Mucosa of descending colon (tissue), 3 donors: ENCODE data around the gene SURF4. TPM values are rescaled to one million over a fixed set of nuclear protein-coding genes. Genes with fewer than 3 reads are reported as not detected.
"Not testable (repeated sequence)": the region's sequence is repeated elsewhere in the genome, so short reads cannot be mapped to it uniquely, and the experiment has no call there.

Source experiments
- ATAC-seq: fragments of 200-7000 bp; cut with Tn5 transposase; one replicate; pipeline ENCODE4 v1.9.1; 2020; ENCODE audit warnings: mild to moderate bottlenecking, moderate library complexity
- DNase-seq, 3 donors: peaks; one replicate each; pipeline ENCODE4 v3.0.0-alpha.2; 2020
- H3K36me3 ChIP-seq: fragments of 200-600 bp; one replicate; pipeline ENCODE4 v1.8.0; 2021; ENCODE audit warnings: low read depth, mild to moderate bottlenecking
- H3K4me1 ChIP-seq: fragments of 200-600 bp; one replicate; pipeline ENCODE4 v1.8.0; 2021; ENCODE audit warnings: low read depth, mild to moderate bottlenecking
- H3K4me3 ChIP-seq: fragments of 200-600 bp; one replicate; pipeline ENCODE4 v1.8.0; 2021; ENCODE audit warnings: mild to moderate bottlenecking
- H3K9me3 ChIP-seq: fragments of 200-600 bp; one replicate; pipeline ENCODE4 v1.8.0; 2021; ENCODE audit warnings: mild to moderate bottlenecking
- CTCF ChIP-seq: fragments of 200-600 bp; IDR thresholded peaks from one replicate; pipeline ENCODE4 v1.8.0; 2022; ENCODE audit warnings: antibody characterized with exemption, mild to moderate bottlenecking
- intact Hi-C, 2 donors: fragments of 100-400 bp; cut with DNase I in 1 of 2; cut with micrococcal nuclease in 1 of 2; formaldehyde crosslinking; loops; one replicate each; pipeline versions ENCODE4 v1.11.0 to v1.11.1; 2022; cut with DNase I, micrococcal nuclease
- total RNA-seq, 3 donors: library from RNA; stranded (reverse); fragmentation: NEBNext Ultra II Directional in 2 of 3; extraction: Animal tissue kit (Norgen Biotek cat#: 25700) in 2 of 3; gene quantifications; one replicate each; pipeline versions ENCODE4 v1.2.1 to v1.2.4, GENCODE V29; 2021 to 2023
- donor health status: DM: no; HTN: no; CAD: no; lungs with moderate emphysema.
- donor health status: DM: no; HTN: no; CAD: no.
- donor health status: DM: no; HTN: yes; CAD: no.

SURF4 gene
- total RNA-seq, 3 donors from 2014 or later, result 117 to 165 (median 149) TPM

- H3K4me3 ChIP-seq, result peak within 1 kb of the TSS; percentile 77
- intact Hi-C loops, result no loop called here
- no peaks in the 10 kb centered on the region for H3K9me3 ChIP-seq
- peak; percentile 94 for ATAC-seq
- peak; percentile 94 to 96 (median 95) for DNase-seq
- H3K36me3 ChIP-seq, result peaks cover 15% of the 10 kb centered on the region
- no peak for TF ChIP-seq CTCF
- H3K4me1 ChIP-seq, result peaks cover 27% of the 10 kb centered on the region
Observed at GRCh38 chr9:133335924-133336811, 39.7 kb downstream of the SURF4 start, which contains the start of gene SURF6. SURF6 (minus strand) TSS chr9:133336188; CDS start chr9:133336132, 56 bp downstream.

GRCh38 chr9:133334888-133335287 is 41.0 kb downstream of the SURF4 start:
- H3K4me1 ChIP-seq, result peaks cover 27% of the 10 kb centered on the region
- H3K4me3 ChIP-seq, result peak overlapping the region; percentile 77
- H3K9me3 ChIP-seq, intact Hi-C loops, ATAC-seq: not testable (repeated sequence)
- H3K36me3 ChIP-seq, result peaks cover 15% of the 10 kb centered on the region
- peak in 2 of 3 donors; percentile 12 to 23 for DNase-seq

GRCh38 chr9:133334161-133334560 is 41.7 kb downstream of the SURF4 start:
- Histone ChIP-seq H3K4me1 (peaks cover 27% of the 10 kb centered on the region), H3K9me3 (no peaks in the 10 kb centered on the region), H3K4me3 (no peak overlapping the region), H3K36me3 (peaks cover 15% of the 10 kb centered on the region)
- TF ChIP-seq CTCF, result no peak
- peak; percentile 85 to 87 (median 86) for DNase-seq
- intact Hi-C loops, result no loop called here
- ATAC-seq, result peak; percentile 83

- no peak for DNase-seq
- intact Hi-C loops, result no loop called here
- Histone ChIP-seq H3K36me3 (peaks cover 15% of the 10 kb centered on the region), H3K9me3 (no peaks in the 10 kb centered on the region), H3K4me1 (peaks cover 27% of the 10 kb centered on the region), H3K4me3 (no peak overlapping the region)
- ATAC-seq, result no peak
- TF ChIP-seq CTCF, result no peak
Observed at GRCh38 chr9:133333566-133333965, 42.3 kb downstream of the SURF4 start.

GRCh38 chr9:133333011-133333410 is 42.8 kb downstream of the SURF4 start:
- H3K36me3 ChIP-seq, result peaks cover 15% of the 10 kb centered on the region
- ATAC-seq, result no peak
- intact Hi-C loops, result no loop called here
- H3K9me3 ChIP-seq, result no peaks in the 10 kb centered on the region
- no peak for DNase-seq
- peaks cover 27% of the 10 kb centered on the region for H3K4me1 ChIP-seq
- TF ChIP-seq CTCF, result no peak
- no peak overlapping the region for H3K4me3 ChIP-seq

- intact Hi-C loops, result no loop called here
- peaks cover 15% of the 10 kb centered on the region for H3K36me3 ChIP-seq
- DNase-seq, result no peak
Observed at GRCh38 chr9:133332381-133332730, 43.5 kb downstream of the SURF4 start.

More at GRCh38 chr9:133332381-133332730, 43.5 kb downstream of the SURF4 start:
- Histone ChIP-seq H3K4me1 (peaks cover 27% of the 10 kb centered on the region), H3K4me3 (no peak overlapping the region), H3K9me3 (no peaks in the 10 kb centered on the region)
- TF ChIP-seq CTCF, result no peak
- ATAC-seq, result no peak
